NCI-H524 (cell line): ENCODE results near the gene TCF7L1.

Experiments used
- DNase-seq, 2 experiments: peaks; one replicate each; lab custom pipeline; 2025; lab: John Stamatoyannopoulos, UW

Gene TCF7L1

GRCh38 chr2:85222792-85223191 lies 89.6 kb downstream of the TCF7L1 start:
- no peak for DNase-seq

GRCh38 chr2:85226783-85227182 lies 93.6 kb downstream of the TCF7L1 start:
- DNase-seq = no peak

DNA sequence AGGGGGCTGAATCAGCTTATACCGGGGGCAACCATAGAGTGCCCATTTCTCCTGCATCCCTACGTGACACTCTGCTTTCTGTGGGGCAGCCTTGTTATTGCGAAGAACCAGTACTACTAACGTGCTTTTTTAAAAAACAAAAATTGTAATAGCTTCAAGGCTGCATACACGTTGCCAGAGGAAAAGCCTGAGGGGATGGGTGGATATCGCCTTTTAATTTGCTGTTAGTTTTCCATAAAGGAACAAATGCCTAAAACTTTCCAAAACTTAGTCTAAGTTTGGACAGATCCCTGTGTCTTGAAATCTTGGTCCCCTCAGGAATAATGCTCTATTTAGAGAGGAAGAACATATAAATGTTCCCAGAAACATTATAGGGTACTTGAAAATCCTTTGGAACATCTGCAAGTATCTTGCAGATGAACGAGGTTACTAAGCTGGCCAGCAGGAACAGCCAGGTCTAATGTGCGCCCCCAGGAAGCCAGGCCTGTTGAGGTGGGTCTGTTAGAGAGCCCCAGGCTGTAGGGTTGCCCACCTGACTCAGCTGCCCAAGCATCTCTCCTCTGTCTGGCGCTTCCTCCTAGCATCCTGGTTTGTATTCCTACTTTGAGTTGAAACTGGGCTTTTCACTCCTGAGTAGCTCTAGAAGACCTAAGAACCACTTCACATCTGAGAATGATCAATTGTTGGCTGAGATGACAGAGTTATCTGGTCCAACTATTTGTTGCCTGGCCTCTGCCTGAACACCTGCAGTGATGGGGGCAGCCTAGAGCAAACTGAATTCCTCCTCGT lies 97.7 kb downstream of the TCF7L1 start:
- no peak for DNase-seq

GRCh38 chr2:85231468-85231805 lies 98.2 kb downstream of the TCF7L1 start:
- no peak for DNase-seq

DNA sequence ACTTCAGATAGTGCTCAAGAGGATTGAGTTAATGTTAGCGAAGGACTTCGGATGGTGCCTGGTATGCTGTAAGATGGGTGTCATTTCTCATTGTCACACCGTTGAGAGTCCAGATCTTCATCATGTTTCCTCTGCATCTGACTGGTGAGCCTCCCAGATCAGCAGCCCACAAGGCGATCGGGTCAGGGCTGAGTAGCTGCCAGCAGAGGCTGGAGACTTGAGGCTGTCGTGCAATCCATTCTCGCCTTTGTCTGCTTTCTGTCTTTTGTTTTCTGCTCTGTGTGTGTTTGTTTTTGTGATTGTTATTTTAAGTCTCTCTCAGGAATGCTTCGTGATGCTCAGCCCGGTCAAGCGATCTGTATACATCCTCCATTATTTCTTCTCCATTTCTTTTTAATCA lies 98.8 kb downstream of the TCF7L1 start:
- DNase-seq = no peak

- DNase-seq = peak; percentile 56 to 62
Observed at GRCh38 chr2:85234868-85235267, 101.7 kb downstream of the TCF7L1 start.

DNA sequence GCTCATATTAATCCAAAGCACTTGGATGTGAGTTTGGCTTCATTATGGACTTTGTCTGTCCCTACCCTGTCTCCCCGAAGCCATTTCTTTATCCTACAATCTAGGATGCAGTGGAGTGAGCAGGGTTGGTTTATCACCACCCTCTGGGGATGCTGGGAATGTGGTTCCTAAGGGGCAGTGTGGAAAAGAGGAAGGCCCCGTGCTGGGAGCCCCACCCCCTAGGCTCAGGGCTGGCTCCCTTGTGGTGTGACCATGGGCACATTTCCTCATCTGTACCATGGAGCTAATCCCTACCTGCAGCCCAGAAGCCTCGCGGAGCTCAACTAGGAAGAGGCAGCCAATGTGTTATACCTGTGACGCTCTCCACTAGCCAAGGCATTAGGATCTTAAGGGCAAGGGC lies 102.1 kb downstream of the TCF7L1 start:
- DNase-seq = no peak

GRCh38 chr2:85236084-85236483 lies 102.9 kb downstream of the TCF7L1 start:
- no peak for DNase-seq

DNA sequence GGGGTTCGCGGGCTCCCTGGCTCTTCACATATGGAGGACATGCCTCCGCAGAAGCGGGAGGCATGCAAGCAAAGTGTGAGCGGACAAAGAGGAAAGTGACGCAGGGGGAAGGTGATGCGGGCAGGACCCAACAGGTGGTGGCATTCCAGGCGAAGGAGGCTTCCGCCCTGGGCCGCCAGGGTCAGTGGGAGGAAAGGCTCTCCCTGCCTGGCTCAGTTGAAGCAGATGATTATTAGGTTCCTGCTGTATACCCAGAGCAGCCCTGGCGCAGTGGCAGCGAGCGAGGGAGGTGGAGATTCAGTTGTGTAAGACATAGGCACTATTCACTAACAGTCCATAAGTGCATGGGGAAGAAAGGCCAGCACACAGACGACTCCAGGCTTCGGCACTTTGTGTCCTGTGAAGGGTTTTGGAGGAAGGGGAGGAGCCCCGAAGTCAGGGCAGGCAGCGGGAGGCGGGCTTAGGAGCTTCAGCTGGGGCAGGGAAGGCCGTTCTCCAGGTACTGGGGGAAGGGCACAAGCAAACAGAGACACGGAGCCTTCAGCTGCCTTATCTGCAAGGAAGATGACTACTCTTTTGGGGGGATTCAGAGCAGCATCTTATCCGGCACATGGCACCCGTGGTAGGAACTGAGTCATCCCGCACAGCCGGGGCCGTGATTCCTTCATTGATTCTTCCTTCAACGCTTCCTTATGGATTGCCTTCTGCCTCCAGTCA lies 104.8 kb downstream of the TCF7L1 start:
- DNase-seq = no peak

GRCh38 chr2:85238607-85239006 lies 105.4 kb downstream of the TCF7L1 start:
- no peak for DNase-seq

DNA sequence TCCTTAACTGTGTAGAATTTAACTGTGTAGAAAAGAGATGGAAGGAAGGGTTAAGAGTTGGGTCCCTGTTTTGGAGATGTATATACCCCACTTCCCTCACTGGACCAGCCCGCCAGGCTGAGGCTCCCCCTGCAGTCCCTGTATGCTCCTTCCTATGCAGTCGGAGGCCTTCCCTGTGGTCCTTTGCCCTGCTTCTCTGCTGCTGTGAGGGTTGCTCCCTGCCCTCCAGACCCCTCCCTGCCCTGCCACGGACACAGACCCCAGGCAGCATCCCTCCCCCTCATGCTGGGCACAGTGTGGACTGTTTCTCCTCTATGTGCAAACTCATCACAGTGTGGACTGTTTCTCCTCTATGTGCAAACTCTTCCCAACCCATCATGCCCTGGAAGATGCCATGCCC lies 105.9 kb downstream of the TCF7L1 start:
- DNase-seq = no peak

DNA sequence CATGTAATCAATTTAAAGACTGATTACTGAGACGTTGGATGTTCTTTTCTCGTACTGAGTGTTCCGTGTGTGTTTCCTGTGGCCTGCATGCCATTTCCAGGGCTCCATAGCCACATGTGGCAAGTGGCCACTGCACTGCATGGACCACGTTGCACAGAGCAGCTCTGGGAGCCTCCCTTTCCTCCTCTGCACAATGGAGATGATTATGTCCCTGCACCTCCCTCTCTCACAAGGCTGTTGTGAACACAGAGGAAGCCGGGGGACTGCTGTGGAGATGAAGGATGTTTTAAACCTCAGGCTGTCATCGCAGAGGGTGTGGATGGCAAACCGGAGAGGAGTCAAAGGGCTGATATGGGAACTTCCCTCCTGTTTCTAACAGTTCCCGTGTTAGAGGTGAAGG lies 106.9 kb downstream of the TCF7L1 start:
- no peak for DNase-seq

GRCh38 chr2:85242321-85242720 lies 109.1 kb downstream of the TCF7L1 start:
- DNase-seq = no peak

DNA sequence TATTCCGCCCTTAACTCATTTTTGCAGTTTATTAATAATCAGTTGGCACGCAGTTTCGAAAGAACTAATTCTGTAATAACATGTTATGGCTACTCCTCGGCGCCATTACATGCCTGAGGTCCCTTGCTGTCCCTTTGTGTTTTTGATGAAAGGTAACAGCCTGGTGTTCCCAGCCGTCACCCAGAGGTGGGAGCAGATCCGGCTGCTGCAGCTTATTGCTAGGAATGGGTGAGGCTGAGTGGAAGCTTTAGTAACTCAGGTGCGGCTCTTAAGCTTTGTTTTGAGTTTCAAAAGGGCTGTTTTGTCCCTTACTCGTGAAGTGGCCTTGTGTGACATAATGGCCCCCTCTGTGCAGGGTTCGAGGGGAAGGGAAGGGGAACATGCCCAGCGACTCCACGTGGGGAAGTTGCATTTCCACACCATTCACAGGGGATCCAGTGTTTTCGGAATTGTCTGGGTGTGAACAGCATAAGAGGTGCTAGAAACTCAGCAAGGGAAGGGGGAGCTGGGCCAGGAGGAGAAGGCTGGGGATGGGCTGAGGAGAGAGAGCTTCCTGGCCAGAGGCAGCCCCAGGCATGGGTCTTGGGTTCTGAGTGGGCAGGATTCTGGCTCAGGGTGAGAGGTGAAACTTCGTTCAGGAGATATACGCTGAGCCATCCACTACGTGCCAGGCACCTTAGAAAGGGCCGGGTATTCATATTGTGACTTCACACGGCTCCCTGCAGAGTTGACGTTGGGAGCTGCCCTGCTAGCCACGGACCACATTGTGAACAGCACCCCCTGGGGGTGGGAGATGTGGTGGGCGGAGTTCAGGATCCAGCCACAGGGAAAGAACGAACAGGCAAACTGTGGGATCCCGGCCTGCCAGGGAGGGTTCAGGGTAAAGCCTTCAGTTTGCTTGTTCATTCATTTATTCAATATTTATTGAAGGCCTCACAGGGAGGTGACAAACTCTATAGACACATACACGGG lies 110.2 kb downstream of the TCF7L1 start:
- peak in 1 of 2 experiments; percentile 7 for DNase-seq

- DNase-seq = no peak
Observed at GRCh38 chr2:85244828-85245227, 111.6 kb downstream of the TCF7L1 start.

- DNase-seq = no peak
Observed at GRCh38 chr2:85245891-85246290, 112.7 kb downstream of the TCF7L1 start.

GRCh38 chr2:85246348-85246747 lies 113.2 kb downstream of the TCF7L1 start:
- peak; percentile 93 to 96 for DNase-seq

DNA sequence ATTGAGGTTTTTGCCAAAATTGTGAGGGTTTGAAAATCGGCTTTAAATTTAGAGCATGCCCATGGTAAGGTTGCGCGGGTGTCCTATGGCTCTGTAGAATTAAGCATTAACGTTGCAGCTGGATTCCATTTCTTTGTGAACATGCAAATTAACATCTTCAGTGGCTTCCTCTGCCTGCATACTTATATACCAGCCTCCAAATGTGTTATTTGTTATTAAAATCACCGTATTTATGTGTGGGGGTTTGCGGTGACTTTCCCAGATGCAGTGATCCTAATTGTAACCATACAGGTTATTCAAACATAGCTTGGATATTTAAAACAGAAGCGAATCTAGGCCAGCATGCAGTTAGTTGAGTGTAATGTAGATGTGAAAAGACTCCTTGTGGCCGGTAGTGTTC lies 114.4 kb downstream of the TCF7L1 start:
- DNase-seq = no peak

DNA sequence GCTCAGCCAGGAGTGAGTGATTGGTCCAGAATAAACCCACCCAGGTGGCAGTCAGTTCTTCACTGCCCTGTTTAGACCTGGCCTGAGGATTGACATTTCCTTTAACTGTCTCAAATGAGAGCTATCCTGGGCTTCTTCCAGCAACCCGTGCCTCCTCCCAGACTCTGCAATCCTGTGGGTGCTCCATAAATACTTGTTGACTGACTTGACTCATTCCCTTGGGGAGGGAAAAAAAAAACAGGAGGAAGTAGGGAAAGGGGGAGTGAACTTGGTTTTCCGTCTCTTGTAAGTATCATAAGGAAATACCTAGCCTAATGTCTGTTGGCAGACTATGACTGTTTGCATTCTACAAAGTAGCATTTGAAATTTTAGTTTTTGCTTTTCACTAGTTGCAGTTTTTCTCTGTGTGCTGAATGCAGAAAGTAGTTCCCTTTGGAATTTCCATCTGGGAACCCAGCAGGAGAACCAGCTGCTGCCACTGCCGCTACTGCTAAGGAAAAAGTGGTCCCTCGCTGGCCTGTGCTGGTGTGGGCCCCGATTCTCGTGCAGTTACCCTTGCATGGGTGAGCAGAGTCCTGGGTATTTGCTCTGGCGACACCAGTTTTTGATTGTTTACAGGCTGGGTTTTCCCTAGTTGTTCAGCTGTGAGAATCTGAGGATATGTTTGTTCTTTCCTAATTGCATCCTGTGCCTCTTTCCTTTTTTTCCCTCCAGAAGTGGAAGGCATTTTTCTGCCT lies 115.7 kb downstream of the TCF7L1 start:
- DNase-seq = no peak

- DNase-seq = no peak
Observed at GRCh38 chr2:85250045-85250444, 116.9 kb downstream of the TCF7L1 start.

GRCh38 chr2:85251070-85251616 lies 118.0 kb downstream of the TCF7L1 start:
- DNase-seq = no peak
